HG03521 (cell line): ENCODE measurements around the gene NEMP2.

ENCODE experiments used
- ATAC-seq: cut with Tn5 transposase; IDR thresholded peaks from one replicate; pipeline ENCODE4 v1.9.1; 2021; ENCODE audit warnings: mild to moderate bottlenecking, moderate library complexity; ENCODE audit not compliant: unreplicated experiment

Gene NEMP2

GRCh38 chr2:190561094-190561493 is 26.6 kb upstream of the NEMP2 start:
- no peak for ATAC-seq

GRCh38 chr2:190554357-190555006 is 20.0 kb upstream of the NEMP2 start:
- ATAC-seq, result no peak

GRCh38 chr2:190553254-190553653 is 18.7 kb upstream of the NEMP2 start:
- no peak for ATAC-seq

GRCh38 chr2:190551928-190552327 is 17.4 kb upstream of the NEMP2 start:
- ATAC-seq, result no peak

GRCh38 chr2:190550137-190550536 is 15.6 kb upstream of the NEMP2 start:
- no peak for ATAC-seq

- ATAC-seq, result no peak
These were observed 13.4 kb upstream of the NEMP2 start for GRCh38 chr2:190547886-190548285.

GRCh38 chr2:190546734-190547133 is 12.2 kb upstream of the NEMP2 start:
- no peak for ATAC-seq

- ATAC-seq, result no peak
These were observed 11.2 kb upstream of the NEMP2 start for GRCh38 chr2:190545555-190546385.

GRCh38 chr2:190545093-190545492 is 10.6 kb upstream of the NEMP2 start:
- ATAC-seq, result no peak

GRCh38 chr2:190540048-190540447 is 5.5 kb upstream of the NEMP2 start:
- ATAC-seq, result no peak

GRCh38 chr2:190538201-190538600 is 3.7 kb upstream of the NEMP2 start:
- no peak for ATAC-seq

- ATAC-seq, result no peak
These were observed 3.2 kb upstream of the NEMP2 start for GRCh38 chr2:190537765-190538164.

GRCh38 chr2:190535586-190535985 is 1.1 kb upstream of the NEMP2 start:
- no peak for ATAC-seq

- ATAC-seq, result no peak
These were observed 558 bp upstream of the NEMP2 start for GRCh38 chr2:190535121-190535439.

GRCh38 chr2:190533968-190534309 is 583 bp downstream of the NEMP2 start:
- ATAC-seq, result peak; percentile 8

GRCh38 chr2:190533175-190533967 is 1.2 kb downstream of the NEMP2 start:
- no peak for ATAC-seq

GRCh38 chr2:190532581-190532980 is 1.9 kb downstream of the NEMP2 start:
- ATAC-seq, result no peak

- no peak for ATAC-seq
These were observed 4.1 kb downstream of the NEMP2 start for GRCh38 chr2:190530248-190530900.

- ATAC-seq, result no peak
These were observed 4.9 kb downstream of the NEMP2 start for GRCh38 chr2:190529486-190530247.

- no peak for ATAC-seq
These were observed 6.0 kb downstream of the NEMP2 start for GRCh38 chr2:190528521-190529001.
